ENCODE results near the gene HS3ST3B1. TPM values are rescaled to one million over a fixed set of nuclear protein-coding genes. Genes with fewer than 3 reads are reported as not detected.

HS3ST3B1 gene
- polyA plus RNA-seq, 4 donors: 21.1 to 30.7 (median 26.9) TPM

- no peak for DNase-seq (ENCODE audit: low read depth in 4 of 4, low spot score in 2 of 4)
These were observed 1.7 kb downstream of the HS3ST3B1 start for GRCh38 chr17:14302431-14303099.

GRCh38 chr17:14303343-14304221 lies 2.7 kb downstream of the HS3ST3B1 start:
- no peak for DNase-seq (ENCODE audit: low read depth in 4 of 4, low spot score in 2 of 4)

- DNase-seq (ENCODE audit: low read depth in 4 of 4, low spot score in 2 of 4): no peak
These were observed 3.4 kb downstream of the HS3ST3B1 start for GRCh38 chr17:14304222-14304772.

- DNase-seq (ENCODE audit: low read depth in 4 of 4, low spot score in 2 of 4): no peak
These were observed 4.1 kb downstream of the HS3ST3B1 start for GRCh38 chr17:14304773-14305517.

GRCh38 chr17:14305785-14306496 lies 5.1 kb downstream of the HS3ST3B1 start:
- DNase-seq (ENCODE audit: low read depth in 4 of 4, low spot score in 2 of 4): no peak

- DNase-seq (ENCODE audit: low read depth in 4 of 4, low spot score in 2 of 4): no peak
These were observed 5.7 kb downstream of the HS3ST3B1 start for GRCh38 chr17:14306596-14306995.

GRCh38 chr17:14307560-14308024 lies 6.7 kb downstream of the HS3ST3B1 start:
- no peak for DNase-seq (ENCODE audit: low read depth in 4 of 4, low spot score in 2 of 4)

GRCh38 chr17:14308636-14308964 lies 7.7 kb downstream of the HS3ST3B1 start:
- no peak for DNase-seq (ENCODE audit: low read depth in 4 of 4, low spot score in 2 of 4)

GRCh38 chr17:14308965-14309879 lies 8.3 kb downstream of the HS3ST3B1 start:
- peak in 3 of 4 donors; percentile 77 to 88 (median 86) for DNase-seq (ENCODE audit: low read depth in 4 of 4, low spot score in 2 of 4)

- no peak for DNase-seq (ENCODE audit: low read depth in 4 of 4, low spot score in 2 of 4)
These were observed 9.2 kb downstream of the HS3ST3B1 start for GRCh38 chr17:14310101-14310500.

- no peak for DNase-seq (ENCODE audit: low read depth in 4 of 4, low spot score in 2 of 4)
These were observed 9.7 kb downstream of the HS3ST3B1 start for GRCh38 chr17:14310605-14311004.

- DNase-seq (ENCODE audit: low read depth in 4 of 4, low spot score in 2 of 4): no peak
These were observed 10.4 kb downstream of the HS3ST3B1 start for GRCh38 chr17:14311186-14311705.

- DNase-seq (ENCODE audit: low read depth in 4 of 4, low spot score in 2 of 4): no peak
These were observed 11.1 kb downstream of the HS3ST3B1 start for GRCh38 chr17:14311981-14312380.

- no peak for DNase-seq (ENCODE audit: low read depth in 4 of 4, low spot score in 2 of 4)
These were observed 11.6 kb downstream of the HS3ST3B1 start for GRCh38 chr17:14312522-14312921.

GRCh38 chr17:14316126-14316832 lies 15.4 kb downstream of the HS3ST3B1 start:
- DNase-seq (ENCODE audit: low read depth in 4 of 4, low spot score in 2 of 4): no peak

GRCh38 chr17:14317383-14317782 lies 16.5 kb downstream of the HS3ST3B1 start:
- no peak for DNase-seq (ENCODE audit: low read depth in 4 of 4, low spot score in 2 of 4)

GRCh38 chr17:14318109-14318917 lies 17.4 kb downstream of the HS3ST3B1 start:
- no peak for DNase-seq (ENCODE audit: low read depth in 4 of 4, low spot score in 2 of 4)

- DNase-seq (ENCODE audit: low read depth in 4 of 4, low spot score in 2 of 4): no peak
These were observed 18.0 kb downstream of the HS3ST3B1 start for GRCh38 chr17:14318918-14319205.
